ENCODE results near the gene PPP1R14D.

PPP1R14D gene

DNA sequence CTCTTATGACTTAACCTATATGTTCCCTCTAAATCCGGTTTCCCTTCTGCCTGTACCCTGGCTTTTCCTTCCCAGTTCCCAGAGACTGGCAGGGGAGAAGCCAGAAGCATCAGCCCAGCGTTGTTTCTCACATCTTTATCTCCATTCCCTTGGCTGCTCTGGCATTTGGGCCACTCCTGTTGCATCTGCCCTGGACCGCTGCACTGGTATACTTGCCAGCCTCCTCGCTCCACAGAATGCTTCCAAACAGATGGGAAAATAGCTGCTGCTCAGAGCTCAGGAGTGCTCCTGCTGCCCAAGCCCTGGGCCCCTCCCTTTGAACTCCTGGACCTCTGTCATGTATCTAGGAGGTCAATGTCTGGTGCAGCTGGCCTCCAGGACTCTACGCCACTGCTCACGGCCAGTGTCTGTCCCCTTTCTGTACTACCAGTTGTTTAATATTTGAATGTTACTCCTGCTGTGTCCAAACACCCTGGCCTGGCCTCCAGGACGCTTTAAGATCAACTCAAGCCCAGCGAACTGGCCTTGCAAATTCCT lies 22.1 kb upstream of the PPP1R14D start:
- no peak for DNase-seq

DNA sequence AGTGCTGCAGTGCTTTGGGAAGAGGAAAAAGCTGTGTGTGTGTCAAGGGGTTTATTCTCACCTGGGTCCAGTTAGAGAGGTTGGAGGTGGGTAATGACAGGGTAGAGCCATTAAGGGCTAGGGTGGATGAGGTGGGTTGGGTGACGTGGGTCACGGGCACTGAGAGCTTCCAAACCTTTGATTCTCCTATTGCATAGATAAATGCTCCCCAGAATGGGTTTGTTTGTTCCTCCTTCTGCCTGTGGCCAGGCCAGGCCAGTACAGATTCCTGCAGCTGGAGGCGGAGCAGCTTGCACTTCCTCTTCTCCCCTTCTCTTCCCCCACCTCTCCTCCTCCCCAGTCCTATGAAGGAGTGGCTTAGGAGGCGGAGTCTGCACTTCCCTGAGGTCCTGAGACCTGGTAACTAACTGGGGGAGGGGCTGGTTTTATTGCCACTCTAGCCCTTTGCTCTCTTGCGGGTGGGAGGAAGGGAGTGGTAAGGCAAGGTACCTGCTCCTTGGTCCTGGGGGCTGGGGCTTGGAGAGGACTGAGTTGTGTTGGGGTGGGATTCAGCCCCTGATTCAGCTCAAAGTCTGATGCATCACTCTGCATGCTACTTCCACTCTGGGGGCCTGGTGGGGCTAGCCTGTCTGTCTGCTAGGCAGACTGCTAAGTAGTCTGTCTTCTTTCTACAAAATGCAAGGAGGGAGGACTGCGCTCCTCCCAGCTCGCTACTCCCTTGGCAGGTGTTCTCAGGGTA lies 18.9 kb upstream of the PPP1R14D start:
- DNase-seq = no peak

DNA sequence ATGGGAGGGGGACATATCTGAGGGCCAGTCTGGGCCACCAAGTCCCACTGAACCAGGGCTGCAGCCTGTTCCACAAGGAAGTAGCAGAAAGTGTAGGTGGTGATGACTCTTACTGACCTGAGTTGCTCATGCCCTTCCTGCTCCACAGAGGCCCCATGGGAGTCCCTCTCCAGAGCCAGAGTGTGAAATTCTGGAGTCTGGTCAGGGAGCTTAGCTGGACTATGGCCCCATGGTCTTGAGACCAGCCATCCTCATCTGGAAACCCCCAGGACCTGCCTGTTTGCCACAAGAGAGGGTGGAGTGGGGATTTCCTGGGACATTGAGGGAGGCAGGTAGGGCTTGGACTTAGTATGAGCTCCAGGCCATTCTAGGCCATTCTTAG lies 18.3 kb upstream of the PPP1R14D start:
- DNase-seq = no peak

DNA sequence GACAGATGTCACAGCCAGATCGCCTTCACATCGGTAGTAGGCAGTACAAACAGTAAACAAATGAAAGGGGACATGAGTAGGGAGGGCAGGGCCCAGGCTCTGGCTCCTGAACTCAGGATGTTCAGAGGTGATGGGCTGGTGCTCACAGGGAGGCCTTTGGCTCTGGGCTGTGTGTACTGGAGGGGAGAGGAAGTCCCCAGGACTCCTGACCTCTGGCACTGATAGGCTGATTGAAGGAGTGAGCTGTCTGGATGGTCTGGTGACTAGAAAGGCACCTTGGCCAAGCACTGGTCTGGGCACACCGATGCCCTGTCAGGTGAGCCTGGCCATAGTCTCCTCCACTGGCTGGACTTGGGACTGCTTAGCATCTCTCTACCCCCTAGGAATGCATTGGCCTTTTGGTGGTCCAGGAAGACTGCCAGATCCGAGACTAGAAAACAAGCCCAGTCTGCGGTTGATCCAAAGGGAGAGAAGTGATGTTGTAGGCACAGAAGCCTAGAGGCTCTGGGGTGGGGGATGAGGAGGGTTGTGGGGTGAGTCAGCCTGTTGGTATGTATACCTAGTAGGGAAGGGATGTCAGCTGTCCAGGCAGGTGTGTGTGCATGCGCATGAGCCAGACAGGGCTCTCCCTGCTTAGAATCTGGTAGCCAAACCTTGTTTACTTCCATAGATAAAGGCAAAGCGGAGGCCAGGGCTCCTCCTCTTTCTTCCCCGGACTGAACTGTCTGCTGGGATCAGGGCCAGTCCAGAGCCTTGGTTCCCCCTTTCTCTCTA lies 17.2 kb upstream of the PPP1R14D start:
- DNase-seq = peak; percentile 19

DNA sequence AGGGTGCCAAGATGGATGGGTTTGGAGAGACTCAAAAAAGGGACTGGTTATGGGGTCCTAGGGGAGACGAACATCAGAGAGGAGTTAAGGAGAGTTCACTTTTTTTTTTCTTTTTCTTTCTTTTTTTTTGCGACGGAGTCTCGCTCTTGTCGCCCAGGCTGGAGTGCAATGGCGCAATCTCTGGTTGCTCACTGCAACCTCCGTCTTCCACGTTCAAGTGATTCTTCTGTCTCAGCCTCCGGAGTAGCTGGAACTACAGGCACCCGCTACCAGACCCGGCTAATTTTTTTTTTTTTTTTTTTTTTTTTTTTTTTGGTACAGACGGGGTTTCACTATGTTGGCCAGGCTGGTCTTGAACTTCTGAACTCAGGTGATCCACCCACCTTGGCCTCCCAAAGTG lies 16.5 kb upstream of the PPP1R14D start:
- DNase-seq = no peak

DNA sequence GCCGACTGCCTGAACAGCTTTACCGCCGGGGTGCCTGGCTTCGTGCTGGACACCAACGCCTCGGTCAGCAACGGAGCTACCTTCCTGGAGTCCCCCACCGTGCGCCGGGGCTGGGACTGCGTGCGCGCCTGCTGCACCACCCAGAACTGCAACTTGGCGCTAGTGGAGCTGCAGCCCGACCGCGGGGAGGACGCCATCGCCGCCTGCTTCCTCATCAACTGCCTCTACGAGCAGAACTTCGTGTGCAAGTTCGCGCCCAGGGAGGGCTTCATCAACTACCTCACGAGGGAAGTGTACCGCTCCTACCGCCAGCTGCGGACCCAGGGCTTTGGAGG lies 16.2 kb upstream of the PPP1R14D start:
- peak; percentile 32 for DNase-seq

DNA sequence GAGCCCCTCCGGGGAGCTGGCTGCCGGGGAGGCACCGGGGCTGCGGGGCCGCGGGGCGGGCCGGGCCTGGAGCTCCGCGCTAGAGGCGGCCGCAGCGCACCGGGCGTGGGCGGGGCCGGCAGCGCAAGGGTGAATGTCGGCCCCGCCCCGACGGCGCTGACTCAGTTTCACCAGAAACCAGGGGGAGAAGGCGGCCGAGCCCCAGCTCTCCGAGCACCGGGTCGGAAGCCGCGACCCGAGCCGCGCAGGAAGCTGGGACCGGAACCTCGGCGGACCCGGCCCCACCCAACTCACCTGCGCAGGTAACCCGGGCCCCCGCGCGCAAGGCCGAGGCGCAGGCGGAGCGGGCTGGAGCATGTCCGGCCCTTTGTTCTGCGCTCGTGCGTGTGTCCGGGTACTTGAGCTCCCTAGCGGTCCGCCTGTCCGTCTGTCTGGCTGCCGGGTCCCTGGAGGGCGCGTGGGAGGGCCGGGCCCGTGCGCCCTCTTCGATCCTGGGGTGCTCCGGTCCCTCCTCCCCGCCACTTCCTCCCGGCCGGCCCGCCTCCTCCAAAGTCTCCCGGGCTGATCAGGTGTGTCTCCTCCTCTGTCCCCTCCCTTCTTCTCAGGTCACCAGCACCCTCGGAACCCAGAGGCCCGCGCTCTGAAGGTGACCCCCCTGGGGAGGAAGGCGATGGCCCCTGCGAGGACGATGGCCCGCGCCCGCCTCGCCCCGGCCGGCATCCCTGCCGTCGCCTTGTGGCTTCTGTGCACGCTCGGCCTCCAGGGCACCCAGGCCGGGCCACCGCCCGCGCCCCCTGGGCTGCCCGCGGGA lies 15.6 kb upstream of the PPP1R14D start, which contains the start of gene SPINT1:
TSS of gene SPINT1 (plus strand) at position 164 of the 811 bp plus-strand sequence. CDS start at position 671, 507 bp downstream.
- DNase-seq = peak; percentile 43

DNA sequence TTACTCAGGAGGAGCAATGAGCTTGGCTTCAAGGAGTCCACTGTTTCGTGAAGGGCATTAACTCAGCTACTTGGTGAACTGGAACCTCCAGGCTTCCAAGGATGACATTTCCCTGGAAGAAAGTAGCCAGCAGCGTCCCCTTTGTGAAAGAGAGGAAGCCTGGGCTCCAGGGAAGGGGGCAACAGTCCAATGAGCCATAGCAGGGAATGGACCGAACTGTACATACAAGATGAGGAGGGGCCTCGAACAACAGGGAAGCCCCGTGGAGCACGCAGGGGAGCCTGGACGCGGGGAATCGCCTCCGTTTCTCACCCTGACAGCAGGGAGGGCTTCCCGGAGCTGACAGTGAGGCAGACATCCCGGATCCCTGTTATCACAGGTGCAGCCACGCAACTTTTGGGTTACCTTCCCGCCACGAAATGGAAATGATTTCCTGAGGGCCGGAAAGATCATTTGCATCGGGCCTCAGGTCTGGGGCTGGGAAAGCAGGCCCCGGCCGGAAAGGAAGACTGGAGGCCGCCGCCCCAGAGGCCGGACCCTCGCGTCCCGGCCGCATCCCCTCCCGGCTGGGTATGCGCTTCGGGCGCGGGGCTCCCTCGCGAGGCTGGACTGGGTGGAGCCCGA lies 14.9 kb upstream of the PPP1R14D start:
- DNase-seq = no peak

DNA sequence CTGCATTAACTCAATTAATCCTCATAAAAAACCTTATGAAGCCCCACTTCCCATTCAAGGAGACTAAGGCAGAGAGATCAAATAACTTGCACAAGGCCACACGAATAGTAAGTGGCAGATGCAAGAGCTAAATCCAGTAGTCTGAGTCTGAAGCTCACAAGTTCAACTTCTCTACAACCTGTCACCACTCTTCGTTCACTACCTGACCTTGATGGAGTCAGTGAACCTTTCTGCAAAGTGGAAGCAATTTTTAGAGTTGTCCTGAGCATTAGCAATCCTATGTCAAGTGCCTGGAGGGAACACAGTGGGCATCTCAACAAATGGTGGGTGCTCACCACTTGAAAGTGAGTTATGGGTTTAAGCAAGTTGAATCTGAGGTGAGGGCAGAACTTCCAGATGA lies 13.2 kb upstream of the PPP1R14D start:
- DNase-seq = no peak

DNA sequence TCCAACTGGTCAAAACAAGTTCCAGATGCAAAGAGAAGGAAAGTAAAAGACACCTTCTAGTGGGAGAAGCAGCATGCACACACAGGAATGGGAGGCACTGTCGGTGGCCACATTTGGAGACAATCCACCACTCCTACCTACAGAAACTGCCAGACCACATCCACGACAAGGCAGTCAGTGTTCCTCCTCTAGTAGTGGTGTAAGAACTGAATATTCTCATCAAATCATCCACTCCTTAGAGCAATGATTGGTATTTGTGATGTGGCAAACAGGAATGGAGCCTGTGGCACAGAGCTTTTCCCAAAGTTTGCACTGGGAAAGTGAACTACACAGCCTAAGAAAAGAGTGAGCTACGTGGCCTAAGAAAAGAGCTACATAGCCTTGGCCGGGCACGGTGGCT lies 10.2 kb upstream of the PPP1R14D start:
- DNase-seq = no peak

DNA sequence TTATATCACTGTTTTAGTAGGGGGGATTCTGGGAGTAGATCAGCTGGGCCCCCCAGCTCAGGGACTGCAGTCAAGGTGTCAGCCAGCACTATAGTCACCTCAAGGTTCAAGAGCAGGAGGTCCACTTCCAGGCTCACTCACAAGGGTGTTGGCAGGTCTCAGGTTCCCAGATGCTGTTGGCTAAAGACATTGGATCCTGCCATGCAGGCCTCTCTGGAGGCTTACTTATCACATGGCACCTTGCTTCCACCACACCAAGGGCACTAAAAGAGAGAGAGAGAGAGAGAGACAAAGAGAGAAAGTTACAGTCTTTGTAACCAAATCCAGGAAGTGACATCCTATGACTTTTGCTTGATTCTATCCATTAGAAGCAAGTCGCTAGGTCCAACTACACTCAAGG lies 7.5 kb upstream of the PPP1R14D start:
- DNase-seq = no peak

DNA sequence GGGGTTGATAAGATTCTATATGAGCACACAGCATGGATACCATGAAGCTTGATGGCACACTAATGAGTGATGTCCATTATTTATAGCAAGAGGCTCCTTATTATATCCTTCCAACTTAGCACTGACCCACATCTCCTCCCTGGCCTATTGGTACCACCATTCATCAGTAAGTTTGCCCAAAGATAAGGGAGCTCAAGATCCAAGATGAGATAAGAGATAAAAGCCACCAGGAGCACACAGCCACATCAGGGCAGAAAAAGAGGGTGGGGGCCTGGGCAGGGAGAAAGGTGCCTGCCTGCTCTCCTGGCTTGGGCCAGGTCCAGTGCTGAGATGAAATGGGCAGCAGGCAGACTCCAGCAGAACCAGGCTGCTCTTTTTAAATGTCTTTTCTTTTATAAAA lies 4.4 kb upstream of the PPP1R14D start:
- no peak for DNase-seq

DNA sequence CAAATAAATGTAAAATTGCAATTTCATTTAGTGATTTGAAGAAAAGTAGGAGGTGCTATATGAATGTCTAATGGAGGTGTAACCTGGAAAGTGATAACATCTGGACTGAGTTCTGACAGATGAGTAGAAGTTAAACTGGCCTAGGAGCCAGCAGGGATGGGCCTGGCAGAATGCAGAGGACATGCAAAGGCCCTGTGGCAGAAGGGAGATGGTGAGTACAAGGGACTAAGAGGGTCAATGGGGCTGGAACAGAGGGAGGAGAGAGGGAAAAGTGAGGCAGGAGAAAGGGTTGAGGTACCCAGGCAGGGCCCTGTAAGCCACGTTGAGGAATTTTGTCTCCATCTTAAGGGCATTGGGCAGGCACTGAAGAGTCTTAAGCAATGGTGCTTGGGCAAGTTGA lies 3.4 kb upstream of the PPP1R14D start:
- DNase-seq = no peak

DNA sequence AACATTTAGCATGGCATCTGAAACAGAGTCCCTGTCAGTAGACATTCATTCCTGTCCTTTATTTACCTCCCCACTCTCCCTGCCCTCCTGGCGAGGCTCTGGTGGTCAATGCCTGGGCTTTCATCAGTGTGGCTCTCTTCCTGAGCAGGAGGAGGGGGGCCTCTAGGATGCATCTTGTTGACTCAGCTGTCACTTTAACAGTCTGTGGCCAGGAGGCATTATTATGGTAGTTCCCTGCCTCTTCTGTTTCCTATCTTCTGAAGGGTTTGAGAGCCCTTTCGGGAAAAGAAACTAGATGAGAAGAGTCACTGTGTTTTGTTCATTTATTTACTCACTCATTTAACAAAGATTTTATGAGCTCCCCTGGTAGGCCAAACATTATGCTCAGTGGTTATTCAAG lies 2.4 kb upstream of the PPP1R14D start:
- no peak for DNase-seq

DNA sequence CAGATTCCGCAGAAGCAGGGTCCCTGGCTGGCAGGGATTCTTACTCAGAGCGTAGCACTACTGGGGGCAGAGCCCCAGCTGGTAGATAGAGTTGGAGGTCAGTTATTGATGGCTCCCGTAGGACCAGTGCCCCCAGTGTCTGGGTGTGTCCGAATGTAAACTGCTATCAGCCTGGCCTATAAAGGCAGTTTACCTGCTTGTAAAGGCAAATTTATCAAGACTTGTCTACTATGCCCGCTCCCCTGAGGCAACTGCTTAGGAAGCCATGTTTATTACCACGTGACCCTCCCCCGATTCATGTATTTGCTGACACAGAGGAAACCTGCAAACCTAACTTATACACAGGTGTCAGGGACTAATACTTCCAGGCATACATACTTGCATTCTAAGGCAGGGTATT lies 607 bp upstream of the PPP1R14D start:
- no peak for DNase-seq

DNA sequence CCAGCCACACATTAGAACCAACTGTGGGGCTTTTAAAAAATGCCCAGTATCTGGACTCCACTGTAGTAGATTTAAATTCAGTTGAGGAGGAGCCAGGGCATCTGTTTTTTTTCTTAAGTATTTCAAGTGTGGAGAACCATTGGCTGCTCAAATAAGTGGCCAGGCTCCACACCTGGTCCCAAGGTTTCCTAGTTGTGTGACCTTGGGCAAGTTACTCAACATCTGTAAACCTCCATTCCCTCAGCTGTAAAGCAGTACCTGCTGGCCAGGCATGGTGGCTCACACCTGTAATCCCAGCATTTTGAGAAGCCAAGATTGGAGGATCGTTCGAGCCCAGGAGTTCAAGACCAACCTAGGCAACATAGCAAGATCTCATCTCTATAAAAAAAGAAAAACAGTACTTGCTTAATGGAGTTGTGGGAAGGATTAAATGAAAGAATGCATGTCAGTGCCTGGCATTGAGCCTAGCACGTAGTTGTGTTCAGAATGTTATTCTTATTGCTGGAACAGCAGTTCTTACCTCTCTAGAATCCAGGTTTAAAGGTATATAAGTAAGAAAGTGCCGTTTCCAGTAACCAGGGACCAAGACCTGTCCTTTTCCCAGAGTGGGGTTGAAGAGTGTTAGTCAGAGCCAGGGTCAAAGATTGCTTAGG lies 2.0 kb downstream of the PPP1R14D start:
- no peak for DNase-seq

DNA sequence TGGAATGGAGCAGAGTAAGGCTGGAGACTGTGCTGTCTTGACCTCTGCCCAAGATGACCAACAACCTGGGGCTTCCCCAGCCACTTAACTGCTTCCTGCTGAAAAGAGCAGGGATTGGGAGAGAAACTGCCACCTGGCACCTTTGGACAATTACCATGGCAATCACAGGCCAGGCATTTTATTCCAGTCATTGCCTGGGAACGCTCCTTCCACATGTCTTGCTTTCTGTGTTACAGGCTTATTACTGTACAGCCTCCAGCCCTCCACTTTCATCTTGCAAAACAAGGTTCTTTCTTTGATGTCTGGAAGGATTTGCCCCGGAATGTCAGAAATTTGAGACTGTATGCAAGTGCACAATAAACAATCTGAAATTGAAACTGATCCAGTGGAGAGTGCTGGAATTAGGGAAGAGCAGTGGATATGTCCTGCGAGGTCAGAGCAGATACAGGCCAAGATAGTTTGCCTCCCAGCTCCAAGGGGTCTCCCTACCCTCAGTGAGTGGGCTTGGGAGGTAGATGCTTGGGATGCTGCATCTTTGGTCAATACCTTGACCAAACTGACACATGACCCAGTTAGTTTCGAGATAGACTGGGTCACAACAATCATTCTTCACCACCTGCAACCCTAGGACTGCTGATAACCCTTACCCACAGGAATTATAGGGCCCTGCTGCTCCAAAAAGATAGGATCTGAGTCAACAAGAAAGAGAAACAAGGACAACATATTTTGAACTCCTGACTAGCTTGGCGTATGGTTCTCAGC lies 2.7 kb downstream of the PPP1R14D start:
- DNase-seq = no peak

DNA sequence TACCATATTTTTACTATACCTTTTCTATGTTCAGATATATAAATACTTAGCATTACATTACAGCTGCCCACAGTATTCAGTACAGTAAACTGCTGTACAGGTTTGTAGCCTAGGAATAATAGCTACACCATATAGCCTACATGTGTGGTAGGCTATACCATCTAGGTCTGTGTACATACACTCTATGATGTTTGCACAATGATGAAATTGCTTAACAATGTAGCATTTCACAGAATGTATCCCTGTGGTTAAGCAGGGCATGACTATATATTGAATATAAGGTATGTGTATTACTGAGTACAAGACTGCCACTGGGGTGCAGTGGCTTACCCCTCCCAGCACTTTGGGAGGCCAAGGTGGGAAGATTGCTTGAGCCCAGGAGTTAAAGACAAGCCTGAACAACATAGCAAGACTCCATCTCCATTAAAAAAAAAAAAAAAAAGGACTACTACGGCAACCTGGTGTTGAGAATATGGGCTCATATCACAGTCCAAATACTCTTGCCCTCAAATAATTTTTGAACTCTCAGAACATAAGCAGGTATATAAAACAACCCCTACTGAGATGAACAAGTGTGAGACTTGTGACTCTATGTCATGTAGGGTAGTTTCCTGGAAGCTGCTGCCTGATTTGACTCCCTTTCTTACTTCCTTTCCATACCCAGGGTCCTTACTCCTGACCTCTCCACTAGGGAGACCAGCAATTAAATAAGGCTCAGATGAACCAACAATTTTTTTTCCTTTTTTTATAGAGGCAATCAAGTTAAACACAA lies 4.8 kb downstream of the PPP1R14D start:
- DNase-seq = no peak

DNA sequence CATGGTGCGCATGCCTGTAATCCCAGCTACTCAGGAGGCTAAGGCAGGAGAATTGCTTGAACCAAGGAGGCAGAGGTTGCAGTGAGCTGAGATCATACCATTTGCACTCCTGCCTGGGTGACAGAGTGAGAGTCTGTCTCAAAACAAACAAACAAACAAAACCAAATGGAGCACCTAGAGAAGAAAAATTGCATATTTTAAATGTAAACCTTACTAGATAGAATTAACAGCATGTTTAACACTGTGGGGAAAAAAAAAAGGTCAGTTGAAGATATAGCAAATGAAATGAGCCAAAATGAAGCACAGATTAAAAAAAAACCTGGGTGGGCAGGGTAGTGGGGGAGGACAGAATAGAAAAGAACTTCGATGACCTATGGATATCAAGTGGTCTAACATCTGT lies 7.3 kb downstream of the PPP1R14D start:
- DNase-seq = no peak

DNA sequence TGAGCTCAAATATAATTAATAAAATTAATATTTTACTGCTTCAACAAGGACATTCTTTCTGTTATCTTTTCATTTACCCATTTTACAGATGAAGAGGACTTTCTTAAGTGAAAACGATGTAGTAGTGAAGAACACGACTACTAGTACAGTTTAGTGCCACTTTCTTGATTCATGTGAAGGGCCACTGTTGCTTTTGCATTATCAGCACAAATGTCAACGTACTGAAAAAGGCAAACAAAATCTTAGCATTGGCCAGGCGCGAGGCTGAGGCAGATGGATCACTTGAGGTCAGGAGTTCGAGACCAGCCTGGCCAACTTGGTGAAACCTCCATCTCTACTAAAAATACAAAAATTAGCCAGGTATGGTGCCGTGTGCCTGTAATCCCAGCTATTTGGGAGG lies 9.5 kb downstream of the PPP1R14D start:
- no peak for DNase-seq

Data from NCI-H2171 treated with DMSO at 0.1 percent for 48 hours (cell line).